Central memory CD8-positive, alpha-beta T cell (primary cell): ENCODE results near the gene NEURL1.
A peak's percentile ranks its signal among the peaks of the same experiment; 100 is the strongest.

ENCODE experiments used
- ATAC-seq: fragments of 150-1000 bp; cut with Tn5 transposase; replicated peaks from 2 replicates; pipeline ENCODE4 v1.10.0; 2022; ENCODE audit warnings: mild to moderate bottlenecking, moderate FRiP score, moderate number of reproducible peaks; ENCODE audit not compliant: poor library complexity, severe bottlenecking; ENCODE audit errors: extremely low read depth
- DNase-seq, 2 donors: peaks; one replicate each; pipeline ENCODE4 v3.0.0; 2021; ENCODE audit warnings: low spot score in 2 of 2
- H3K27ac Mint-ChIP-seq: one replicate; pipeline ENCODE4 v1.8.0; 2022; ENCODE audit warnings: low read depth, mild to moderate bottlenecking, moderate library complexity, mixed read lengths
- H3K27me3 Mint-ChIP-seq: one replicate; pipeline ENCODE4 v1.8.0; 2022; ENCODE audit warnings: mixed read lengths
- H3K36me3 Mint-ChIP-seq: one replicate; pipeline ENCODE4 v1.8.0; 2022; ENCODE audit warnings: mild to moderate bottlenecking, moderate library complexity, mixed read lengths; ENCODE audit not compliant: insufficient read depth
- H3K4me1 Mint-ChIP-seq: one replicate; pipeline ENCODE4 v1.8.0; 2022; ENCODE audit warnings: mixed read lengths
- H3K4me3 Mint-ChIP-seq: one replicate; pipeline ENCODE4 v1.8.0; 2022; ENCODE audit warnings: mild to moderate bottlenecking, moderate library complexity, mixed read lengths
- H3K9me3 Mint-ChIP-seq: one replicate; pipeline ENCODE4 v1.8.0; 2022; ENCODE audit warnings: mixed read lengths

Gene NEURL1

GRCh38 chr10:103612462-103613365 is 119.2 kb downstream of the NEURL1 start:
- Mint-ChIP-seq H3K27ac (no peak overlapping the region), H3K36me3 (peaks cover 4% of the 10 kb centered on the region), H3K9me3 (no peaks in the 10 kb centered on the region), H3K4me3 (no peak overlapping the region), H3K4me1 (no peaks in the 10 kb centered on the region), H3K27me3 (no peaks in the 10 kb centered on the region)
- ATAC-seq (no peak), DNase-seq (no peak)

- ATAC-seq (no peak), DNase-seq (no peak)
- Mint-ChIP-seq H3K36me3 (peaks cover 4% of the 10 kb centered on the region), H3K9me3 (no peaks in the 10 kb centered on the region), H3K4me1 (no peaks in the 10 kb centered on the region), H3K27ac (no peak overlapping the region), H3K4me3 (no peak overlapping the region), H3K27me3 (no peaks in the 10 kb centered on the region)
Observed at GRCh38 chr10:103613616-103614015, 120.1 kb downstream of the NEURL1 start.

DNA sequence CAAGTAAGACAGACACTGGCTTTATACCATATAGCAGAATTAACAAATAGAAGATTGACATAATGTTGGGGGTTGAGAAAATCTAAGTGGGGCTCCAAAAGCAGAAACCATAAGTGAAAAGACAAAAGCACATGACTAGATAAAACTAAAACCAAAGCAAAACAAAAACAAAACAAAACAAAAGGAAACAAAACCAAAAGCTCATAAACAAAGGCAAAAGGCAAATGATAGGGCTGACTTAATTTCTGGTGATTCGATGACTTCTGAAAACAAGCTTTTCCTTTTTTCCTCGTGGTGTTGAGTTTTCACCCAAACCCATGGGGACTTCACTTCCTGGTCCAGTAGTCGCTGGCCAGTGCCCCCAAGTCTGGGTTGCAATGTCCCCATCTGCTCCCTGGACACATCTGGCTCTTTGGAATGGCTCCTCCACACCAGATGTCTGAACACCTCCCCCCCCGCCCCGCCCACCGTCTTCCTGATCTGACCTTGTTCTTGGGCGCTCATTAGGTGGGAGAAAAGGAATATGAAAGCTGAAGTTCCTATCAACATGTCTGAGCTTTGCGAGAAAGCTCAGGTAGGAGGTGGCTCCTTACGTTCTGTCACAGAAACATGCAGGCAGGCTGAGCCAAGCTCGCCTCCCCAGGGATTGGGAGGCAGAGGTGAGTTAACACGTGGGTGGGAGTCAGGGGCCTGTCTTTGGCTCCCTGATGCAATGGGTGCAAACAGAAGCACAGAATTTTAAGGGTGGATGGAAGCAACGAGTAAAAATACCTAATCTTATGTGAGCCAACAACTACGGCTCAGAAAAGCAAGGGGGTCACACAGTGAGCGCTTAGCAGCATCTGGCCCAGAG is 121.0 kb downstream of the NEURL1 start:
- H3K27me3 Mint-ChIP-seq = no peaks in the 10 kb centered on the region
- no peaks in the 10 kb centered on the region for H3K9me3 Mint-ChIP-seq
- DNase-seq = no peak
- ATAC-seq = no peak
- no peak overlapping the region for H3K4me3 Mint-ChIP-seq
- H3K4me1 Mint-ChIP-seq = no peaks in the 10 kb centered on the region
- peaks cover 4% of the 10 kb centered on the region for H3K36me3 Mint-ChIP-seq
- no peak overlapping the region for H3K27ac Mint-ChIP-seq

DNA sequence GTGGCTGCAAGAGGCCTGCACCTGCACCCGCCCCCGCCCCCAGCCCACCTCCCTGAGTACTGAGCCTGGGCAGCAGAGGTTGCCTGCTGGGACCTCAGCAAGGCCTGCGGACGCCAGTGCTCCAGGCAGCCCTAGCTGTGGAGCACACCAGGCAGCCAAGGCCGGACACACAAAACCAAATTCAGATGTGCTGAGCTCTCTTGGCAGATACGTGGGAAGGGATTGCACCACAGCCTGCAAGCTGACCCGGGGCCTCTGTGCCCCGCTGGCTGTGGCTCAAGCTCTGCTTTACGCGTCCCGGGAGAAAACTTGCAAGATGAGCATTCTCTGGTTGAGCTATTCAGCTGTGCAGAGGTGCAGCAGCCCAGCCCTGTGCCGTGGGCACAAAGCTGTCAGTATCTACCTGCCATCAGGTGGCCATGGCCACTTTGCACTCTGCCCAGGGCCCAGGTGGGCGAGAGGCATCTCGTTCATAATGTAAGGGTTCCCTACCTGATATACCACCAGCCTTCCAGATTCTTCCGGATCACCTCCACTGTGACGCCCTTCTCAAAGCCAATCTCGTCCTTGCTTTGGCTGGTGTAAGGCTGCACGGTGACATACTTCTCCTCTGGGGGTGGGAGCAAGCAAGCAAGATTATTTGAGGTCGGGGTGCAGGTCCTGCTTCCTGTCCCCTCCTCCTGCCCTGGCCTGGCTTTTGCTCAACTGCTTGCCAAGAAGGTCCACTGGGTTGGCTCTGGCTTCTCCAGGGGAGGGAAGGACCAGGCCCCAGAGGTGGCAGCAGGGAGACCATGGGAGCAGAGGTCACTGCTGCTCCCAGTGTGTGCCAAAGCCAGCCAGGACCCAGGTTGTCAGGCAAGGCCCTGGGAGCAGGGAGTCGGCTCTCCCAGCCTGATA is 123.4 kb downstream of the NEURL1 start:
- ATAC-seq (no peak), DNase-seq (no peak)
- Mint-ChIP-seq H3K9me3 (no peaks in the 10 kb centered on the region), H3K27ac (no peak overlapping the region), H3K36me3 (peaks cover 7% of the 10 kb centered on the region), H3K4me1 (no peaks in the 10 kb centered on the region), H3K27me3 (no peaks in the 10 kb centered on the region), H3K4me3 (no peak overlapping the region)

DNA sequence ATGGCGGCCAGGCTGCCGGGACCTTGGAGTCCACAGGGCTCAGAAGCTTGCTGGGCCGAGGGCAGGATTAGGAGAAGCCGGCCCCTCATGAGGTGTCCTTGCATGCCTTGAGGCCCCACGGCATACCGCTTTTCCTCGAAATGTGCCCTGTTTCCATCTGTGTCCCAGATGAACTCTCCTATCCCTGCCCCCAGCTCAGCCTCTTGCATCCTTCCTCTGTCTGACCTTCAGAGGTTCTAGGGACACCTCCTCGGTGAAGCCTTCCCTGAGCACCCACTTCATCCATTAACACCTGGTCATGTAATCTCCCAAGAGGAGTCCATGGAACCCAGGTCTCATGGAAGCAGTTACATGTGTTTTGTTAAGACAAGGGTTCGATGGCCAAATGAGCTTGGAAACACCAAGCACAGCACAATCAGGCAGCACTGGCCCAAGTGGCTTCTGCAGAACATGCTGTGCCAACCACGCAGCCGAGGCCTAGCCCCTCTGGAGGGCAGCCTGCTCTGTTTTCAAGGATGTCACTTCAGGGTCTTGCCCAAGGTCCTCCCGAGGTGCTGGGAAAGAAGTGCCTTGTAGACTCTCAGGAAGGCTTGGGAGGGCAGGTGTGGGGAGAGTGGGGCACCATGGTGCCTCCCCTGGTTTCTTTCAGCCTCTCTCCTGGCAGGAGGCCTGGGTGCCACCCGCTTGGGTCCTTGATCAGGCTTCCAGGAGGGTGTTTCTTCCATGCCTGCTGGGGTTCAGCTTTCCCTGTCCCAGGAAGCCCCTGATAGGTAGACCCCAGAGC is 124.3 kb downstream of the NEURL1 start:
- Mint-ChIP-seq H3K27me3 (no peaks in the 10 kb centered on the region), H3K36me3 (peaks cover 4% of the 10 kb centered on the region), H3K4me1 (no peaks in the 10 kb centered on the region), H3K4me3 (no peak overlapping the region), H3K9me3 (no peaks in the 10 kb centered on the region), H3K27ac (no peak overlapping the region)
- DNase-seq (no peak), ATAC-seq (no peak)

GRCh38 chr10:103618575-103619423 is 125.3 kb downstream of the NEURL1 start:
- H3K36me3 Mint-ChIP-seq = peaks cover 4% of the 10 kb centered on the region
- DNase-seq (no peak), ATAC-seq (no peak)
- H3K27ac Mint-ChIP-seq = no peak overlapping the region
- no peaks in the 10 kb centered on the region for H3K27me3 Mint-ChIP-seq
- no peaks in the 10 kb centered on the region for H3K9me3 Mint-ChIP-seq
- no peaks in the 10 kb centered on the region for H3K4me1 Mint-ChIP-seq
- H3K4me3 Mint-ChIP-seq = no peak overlapping the region

GRCh38 chr10:103619424-103620351 is 126.2 kb downstream of the NEURL1 start:
- Mint-ChIP-seq H3K4me1 (no peaks in the 10 kb centered on the region), H3K4me3 (no peak overlapping the region), H3K27me3 (no peaks in the 10 kb centered on the region), H3K9me3 (no peaks in the 10 kb centered on the region), H3K27ac (no peak overlapping the region), H3K36me3 (peaks cover 4% of the 10 kb centered on the region)
- DNase-seq (no peak), ATAC-seq (no peak)

DNA sequence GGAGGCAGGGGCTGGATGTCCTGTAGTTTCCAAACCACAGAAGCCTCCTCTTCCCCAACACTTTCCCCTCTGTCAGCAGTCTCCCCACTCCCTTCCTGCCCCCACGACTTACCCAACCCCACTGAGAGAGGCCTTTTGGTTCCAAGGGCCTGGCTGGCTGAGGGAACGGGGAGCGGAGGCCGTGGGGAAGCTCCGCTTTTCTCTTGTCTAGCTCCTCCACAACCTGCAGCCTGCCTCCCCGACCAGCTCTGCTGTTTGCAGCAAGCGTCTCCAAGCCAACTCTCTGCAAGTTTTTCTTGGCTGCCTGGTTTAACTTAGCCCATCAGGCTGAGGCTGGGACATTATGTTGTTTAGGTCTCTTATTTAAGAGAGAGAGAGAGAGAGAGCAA is 126.8 kb downstream of the NEURL1 start:
- no peaks in the 10 kb centered on the region for H3K27me3 Mint-ChIP-seq
- H3K9me3 Mint-ChIP-seq = no peaks in the 10 kb centered on the region
- peaks cover 4% of the 10 kb centered on the region for H3K36me3 Mint-ChIP-seq
- no peak overlapping the region for H3K27ac Mint-ChIP-seq
- H3K4me1 Mint-ChIP-seq = no peaks in the 10 kb centered on the region
- DNase-seq (no peak), ATAC-seq (no peak)
- H3K4me3 Mint-ChIP-seq = no peak overlapping the region

DNA sequence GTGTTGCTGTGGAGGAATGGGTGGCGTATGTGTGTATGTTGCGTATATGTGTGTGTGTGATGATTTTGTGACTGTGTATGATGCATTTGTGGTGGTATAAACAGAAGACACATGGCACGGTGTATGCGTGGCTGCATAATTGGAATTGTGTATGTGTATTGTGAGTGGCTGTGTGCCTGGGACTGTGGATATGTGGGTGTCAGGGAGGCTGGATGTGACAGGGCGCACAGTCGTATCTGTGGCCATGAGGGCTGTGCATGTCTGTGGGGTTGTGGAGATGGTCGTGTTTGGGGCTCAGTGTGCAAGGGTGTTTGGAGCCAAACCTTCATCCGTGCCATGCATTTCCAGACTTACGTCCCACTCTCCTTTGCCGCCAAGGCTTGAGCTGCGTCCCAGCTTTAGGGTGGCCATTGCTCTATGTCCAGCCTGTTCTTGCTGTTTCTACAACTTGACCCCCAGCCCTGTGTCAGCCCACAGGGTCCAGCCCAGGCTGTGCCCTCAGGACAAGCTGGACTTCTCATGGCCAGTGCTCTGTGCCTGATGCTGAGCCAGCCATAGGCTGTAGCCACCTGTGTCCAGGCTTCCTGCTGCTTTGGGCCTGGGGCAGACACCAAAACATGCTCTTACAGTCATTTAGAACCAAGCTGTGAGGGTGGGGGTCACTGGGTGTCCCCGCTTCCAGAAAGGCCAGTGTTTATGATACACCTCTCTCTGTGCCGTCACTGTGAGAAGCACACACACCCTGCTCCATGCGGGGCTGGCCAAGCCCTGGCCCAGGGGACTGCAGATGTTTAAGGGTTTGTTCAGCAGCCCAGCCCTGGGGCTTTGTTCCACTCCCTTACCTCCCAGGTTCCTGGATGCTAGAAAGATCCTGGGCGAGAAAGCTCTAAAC is 127.6 kb downstream of the NEURL1 start:
- H3K9me3 Mint-ChIP-seq = no peaks in the 10 kb centered on the region
- ATAC-seq (no peak), DNase-seq (no peak)
- no peaks in the 10 kb centered on the region for H3K4me1 Mint-ChIP-seq
- no peak overlapping the region for H3K4me3 Mint-ChIP-seq
- H3K27ac Mint-ChIP-seq = no peak overlapping the region
- H3K36me3 Mint-ChIP-seq = peaks cover 5% of the 10 kb centered on the region
- no peaks in the 10 kb centered on the region for H3K27me3 Mint-ChIP-seq

- Mint-ChIP-seq H3K4me1 (no peaks in the 10 kb centered on the region), H3K9me3 (no peaks in the 10 kb centered on the region), H3K27ac (peak overlapping the region; percentile 83), H3K36me3 (peaks cover 6% of the 10 kb centered on the region), H3K4me3 (no peak overlapping the region), H3K27me3 (no peaks in the 10 kb centered on the region)
- DNase-seq = no peak
- ATAC-seq = no peak
Observed at GRCh38 chr10:103621783-103622125, 128.2 kb downstream of the NEURL1 start.
